Astrocyte of the cerebellum (primary cell): Measurements from ENCODE around the gene RLBP1.

ENCODE experiments used
- DNase-seq: peaks from one replicate; pipeline ENCODE4 v3.0.0-alpha.2; 2011; ENCODE audit warnings: low read depth
- H3K4me3 ChIP-seq: 2 replicates; pipeline ENCODE4 v1.5.1; 2011; ENCODE audit warnings: mild to moderate bottlenecking, low read depth, low read length, moderate library complexity
- in situ Hi-C: cut with HindIII; loops from 2 replicates; pipeline ENCODE4 v1.10.0; 2017; ENCODE audit warnings: low sequenced_read_pairs
- TF ChIP-seq, protein P1 (sequence below): IDR thresholded peaks from 2 replicates; pipeline ENCODE4 v1.5.1; 2012; ENCODE audit warnings: low read length, low read depth, moderate library complexity, mild to moderate bottlenecking; ENCODE audit errors: missing control alignments

Gene RLBP1

DNA sequence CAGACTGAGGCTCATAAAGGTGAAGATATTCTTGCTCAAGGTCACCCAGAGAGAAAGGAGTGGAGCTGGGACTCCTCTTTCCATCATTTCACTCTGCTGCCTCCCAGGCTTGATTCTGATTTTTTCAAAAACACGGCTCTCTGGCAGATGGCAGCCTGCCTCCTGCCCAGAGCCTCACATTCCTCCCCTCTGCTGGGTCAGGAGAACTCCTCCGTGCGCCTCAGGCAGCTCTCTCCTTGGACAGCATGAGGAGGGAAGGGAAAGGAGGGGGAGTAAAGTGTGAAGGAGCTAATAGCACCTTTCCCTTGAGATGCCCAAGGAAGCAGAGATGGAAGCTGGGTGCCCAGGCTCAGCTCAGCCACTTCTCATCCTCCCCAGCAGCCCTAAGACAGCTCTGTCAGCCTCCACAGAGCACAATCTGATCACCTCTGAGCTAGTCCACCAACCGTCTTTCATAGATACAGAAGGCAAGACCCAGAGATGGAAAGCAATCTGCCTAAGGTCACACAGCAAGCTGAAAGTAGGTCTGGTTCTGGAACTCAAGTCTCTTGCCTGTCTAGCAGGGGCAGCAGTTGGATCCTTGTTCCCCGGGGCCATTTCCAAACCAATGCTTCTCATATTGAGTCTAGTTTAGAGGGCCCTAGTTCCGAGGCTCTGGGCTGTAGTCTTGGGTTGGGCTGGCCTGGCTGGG, 3.5 kb downstream of the RLBP1 start:
- no peak overlapping the region for H3K4me3 ChIP-seq
- in situ Hi-C loops: loop anchor here (5.0 kb wide), 1 partner anchor 74 kb away; no protein-coding TSS in a partner anchor
- TF ChIP-seq, protein P1, sequence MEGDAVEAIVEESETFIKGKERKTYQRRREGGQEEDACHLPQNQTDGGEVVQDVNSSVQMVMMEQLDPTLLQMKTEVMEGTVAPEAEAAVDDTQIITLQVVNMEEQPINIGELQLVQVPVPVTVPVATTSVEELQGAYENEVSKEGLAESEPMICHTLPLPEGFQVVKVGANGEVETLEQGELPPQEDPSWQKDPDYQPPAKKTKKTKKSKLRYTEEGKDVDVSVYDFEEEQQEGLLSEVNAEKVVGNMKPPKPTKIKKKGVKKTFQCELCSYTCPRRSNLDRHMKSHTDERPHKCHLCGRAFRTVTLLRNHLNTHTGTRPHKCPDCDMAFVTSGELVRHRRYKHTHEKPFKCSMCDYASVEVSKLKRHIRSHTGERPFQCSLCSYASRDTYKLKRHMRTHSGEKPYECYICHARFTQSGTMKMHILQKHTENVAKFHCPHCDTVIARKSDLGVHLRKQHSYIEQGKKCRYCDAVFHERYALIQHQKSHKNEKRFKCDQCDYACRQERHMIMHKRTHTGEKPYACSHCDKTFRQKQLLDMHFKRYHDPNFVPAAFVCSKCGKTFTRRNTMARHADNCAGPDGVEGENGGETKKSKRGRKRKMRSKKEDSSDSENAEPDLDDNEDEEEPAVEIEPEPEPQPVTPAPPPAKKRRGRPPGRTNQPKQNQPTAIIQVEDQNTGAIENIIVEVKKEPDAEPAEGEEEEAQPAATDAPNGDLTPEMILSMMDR: no peak
- no peak for DNase-seq

DNA sequence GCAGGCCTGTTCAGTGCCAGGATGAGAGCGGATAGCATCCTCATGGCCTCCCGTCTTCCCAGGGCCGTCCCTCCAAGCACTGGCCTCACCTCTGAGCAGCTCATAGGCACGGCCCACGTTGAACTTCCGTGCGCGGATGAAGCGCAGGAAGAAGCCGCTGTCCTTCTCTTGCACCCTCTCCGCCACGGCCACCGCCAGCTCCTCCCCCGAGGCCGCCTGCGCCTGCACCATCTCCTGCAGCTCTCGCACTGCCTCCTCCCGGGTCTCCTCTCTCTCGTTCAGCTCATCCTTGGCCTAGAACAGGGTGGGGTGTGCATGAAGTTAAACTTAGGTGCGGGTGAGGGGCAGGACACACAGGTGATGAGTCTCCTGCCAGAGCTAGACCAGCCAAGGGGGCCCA, 4.3 kb downstream of the RLBP1 start:
- DNase-seq: no peak
- no peak overlapping the region for H3K4me3 ChIP-seq
- TF ChIP-seq, protein P1: no peak
- in situ Hi-C loops: loop anchor here (5.0 kb wide), 1 partner anchor 75 kb away; no protein-coding TSS in a partner anchor

DNA sequence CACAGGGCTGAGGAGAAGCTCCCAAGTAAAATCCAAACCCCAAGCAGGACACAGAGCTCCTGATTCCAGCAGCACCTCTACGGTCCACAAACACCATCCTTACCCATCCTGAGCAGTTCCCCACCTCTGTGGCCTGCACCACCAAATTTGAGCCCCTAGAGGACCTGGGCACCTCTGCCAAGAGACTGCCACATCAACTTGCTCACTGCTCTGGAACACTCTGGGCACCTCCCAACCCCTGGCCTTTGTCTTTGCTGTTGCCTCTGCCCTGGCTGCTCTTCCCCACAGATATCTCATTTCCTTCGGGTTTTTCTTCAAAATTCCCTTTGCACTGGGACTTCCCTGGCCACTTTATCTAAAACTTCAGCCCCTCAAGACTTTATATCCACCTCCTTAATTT, 5.8 kb downstream of the RLBP1 start:
- DNase-seq: no peak
- in situ Hi-C loops: loop anchor here (5.0 kb wide), 1 partner anchor 77 kb away; no protein-coding TSS in a partner anchor

DNA sequence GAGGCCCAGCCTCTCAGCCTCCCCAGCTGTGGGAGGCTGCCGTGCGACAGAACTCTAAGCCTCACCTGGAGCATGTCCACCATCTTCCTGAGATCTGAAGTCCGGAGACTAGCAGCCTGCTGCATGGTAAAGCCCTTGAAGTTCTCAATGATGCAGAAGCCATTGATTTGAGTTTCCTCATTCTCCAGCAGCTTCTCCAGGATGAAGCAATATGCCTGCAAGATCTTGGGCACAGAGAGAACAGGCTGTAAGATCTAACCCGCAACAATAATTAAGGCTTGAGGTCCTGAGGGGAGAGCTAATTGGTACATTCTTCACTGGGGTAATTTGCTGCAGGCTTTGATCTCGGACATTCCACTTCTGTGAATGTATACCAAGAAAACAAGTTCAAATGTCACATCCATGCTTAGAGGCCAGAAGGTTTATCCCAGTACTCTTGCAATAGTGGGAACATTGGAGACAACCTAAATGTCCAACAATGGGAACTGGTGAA, 9.7 kb downstream of the RLBP1 start:
- in situ Hi-C loops: no loop called here
- H3K4me3 ChIP-seq: no peak overlapping the region
- DNase-seq: no peak
- TF ChIP-seq, protein P1: no peak

More for the DNA sequence above, 5.8 kb downstream of the RLBP1 start:
- H3K4me3 ChIP-seq: no peak overlapping the region
- TF ChIP-seq, protein P1: no peak

DNA sequence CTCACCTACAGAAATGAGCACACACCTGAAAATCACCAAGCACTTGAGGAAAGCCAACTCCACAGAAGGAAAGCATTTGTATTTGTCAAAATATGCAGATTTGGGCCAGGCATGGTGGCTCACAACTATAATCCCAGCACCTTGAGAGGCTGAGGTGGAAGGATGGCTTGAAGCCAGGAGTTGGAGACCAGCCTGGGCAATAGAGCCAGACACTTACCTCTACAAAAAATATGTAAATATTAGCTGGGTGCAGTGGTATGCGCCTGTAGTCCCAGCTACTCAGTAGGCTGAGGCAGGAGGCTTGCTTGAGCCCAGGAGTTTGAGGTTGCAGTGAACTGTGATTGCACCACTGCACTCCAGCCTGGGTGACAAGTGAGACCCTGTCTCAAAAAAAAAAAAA, 12.3 kb downstream of the RLBP1 start:
- DNase-seq: no peak
- TF ChIP-seq, protein P1: no peak
- in situ Hi-C loops: no loop called here
- H3K4me3 ChIP-seq: no peak overlapping the region

DNA sequence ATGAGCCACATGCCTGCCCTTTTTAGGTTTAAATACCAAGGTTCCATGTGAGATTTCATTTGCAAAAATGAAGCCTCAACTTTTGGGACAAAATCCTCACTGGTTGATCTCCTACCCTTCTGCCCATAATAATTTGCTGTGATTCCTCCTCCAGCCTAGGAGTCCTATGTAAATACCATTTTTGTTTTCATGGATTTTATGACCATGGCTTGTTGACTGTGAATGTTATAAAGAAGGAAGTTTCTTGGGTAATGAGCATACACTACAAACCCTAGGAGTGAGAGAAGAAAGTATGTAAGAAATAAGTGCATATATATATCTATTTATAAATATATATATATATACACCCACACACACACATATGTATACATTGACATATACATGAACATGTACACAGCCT, 13.1 kb downstream of the RLBP1 start:
- TF ChIP-seq, protein P1: no peak
- DNase-seq: no peak
- in situ Hi-C loops: no loop called here
- H3K4me3 ChIP-seq: no peak overlapping the region
